Uterus (tissue), 2 donors: ENCODE data around the gene ASB10.

Source experiments
- CTCF ChIP-seq, 4 experiments: fragments of 200-600 bp in 2 of 4; fragments of 450-650 bp in 2 of 4; sonication (generic) in 2 of 4; IDR thresholded peaks; one replicate each; pipeline ENCODE4 v1.5.1; 2016 to 2019; ENCODE audit warnings: antibody characterized with exemption in 4 of 4, mild to moderate bottlenecking in 2 of 4, moderate library complexity in 1 of 4
- POLR2A ChIP-seq, 2 donors: fragments of 450-650 bp; IDR thresholded peaks; one replicate each; pipeline ENCODE4 v1.6.1; 2016; ENCODE audit warnings: antibody characterized with exemption in 2 of 2, mild to moderate bottlenecking in 1 of 2, moderate library complexity in 1 of 2

- TF ChIP-seq POLR2A (IDR thresholded peaks at IDR 0.05) (no peak), CTCF (IDR thresholded peaks at IDR 0.05) (no peak)
Measured at GRCh38 chr7:151131592-151132293, 55.3 kb downstream of the ASB10 start.
